CD4-positive, alpha-beta T cell treated with Interleukin-2 at 100 ng/mL for 4 hours (primary cell): ENCODE data around the gene APRT.

Experiments
- DNase-seq: peaks from one replicate; pipeline ENCODE4 v3.0.0-alpha.2; 2020; ENCODE audit warnings: low spot score

APRT gene

GRCh38 chr16:88807626-88808453 is 3.9 kb downstream of the APRT start:
- DNase-seq = no peak

DNA sequence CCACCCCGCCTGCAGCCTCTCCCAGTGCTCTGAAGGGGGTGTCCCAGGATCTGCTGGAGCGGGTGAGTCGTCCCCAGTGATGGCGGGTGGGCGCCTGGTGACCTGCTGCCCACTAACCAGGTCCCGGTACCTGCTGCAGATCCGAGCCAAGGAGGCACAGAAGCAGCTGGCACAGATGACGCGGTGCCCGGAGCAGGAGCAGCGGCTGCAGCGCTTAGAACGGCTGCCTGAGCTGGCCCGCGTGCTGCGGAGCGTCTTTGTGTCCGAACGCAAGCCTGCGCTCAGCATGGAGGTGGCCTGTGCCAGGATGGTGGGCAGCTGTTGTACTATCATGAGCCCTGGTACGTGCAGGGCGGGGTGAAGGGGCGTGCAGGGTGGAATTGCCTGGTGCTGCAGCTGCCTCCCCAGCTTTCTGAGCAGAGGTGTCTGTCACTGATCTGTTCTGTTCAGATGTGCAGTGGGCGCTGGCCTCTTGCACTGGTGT is 4.5 kb downstream of the APRT start:
- DNase-seq = no peak

DNA sequence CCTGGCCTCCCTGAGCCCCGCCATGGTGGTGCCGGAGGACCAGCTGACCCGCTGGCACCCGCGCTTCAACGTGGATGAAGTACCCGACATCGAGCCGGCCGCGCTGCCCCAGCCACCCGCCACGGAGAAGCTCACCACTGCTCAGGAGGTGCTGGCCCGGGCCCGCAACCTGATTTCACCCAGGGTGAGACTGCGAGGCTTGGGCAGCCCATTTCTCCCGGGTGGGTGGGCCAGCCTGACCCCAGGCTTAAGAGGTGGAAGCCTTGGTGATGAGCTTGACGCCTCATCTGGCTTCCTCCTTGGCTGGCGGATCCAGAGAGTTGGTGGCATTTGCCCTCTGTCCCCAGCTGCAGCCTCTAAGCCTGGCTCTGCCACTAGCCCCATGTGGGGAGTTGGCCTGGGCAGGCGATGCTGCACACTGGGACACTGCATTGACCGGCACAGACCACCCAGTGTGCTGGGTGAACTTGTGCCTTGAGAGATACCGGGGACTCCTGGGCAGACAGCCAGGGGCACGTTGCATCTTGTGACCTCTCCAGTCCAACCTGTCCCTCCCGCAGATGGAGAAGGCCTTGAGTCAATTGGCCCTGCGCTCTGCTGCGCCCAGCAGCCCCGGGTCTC is 5.1 kb downstream of the APRT start:
- DNase-seq = no peak

- no peak for DNase-seq
These were observed 5.8 kb downstream of the APRT start for GRCh38 chr16:88805887-88806393.

DNA sequence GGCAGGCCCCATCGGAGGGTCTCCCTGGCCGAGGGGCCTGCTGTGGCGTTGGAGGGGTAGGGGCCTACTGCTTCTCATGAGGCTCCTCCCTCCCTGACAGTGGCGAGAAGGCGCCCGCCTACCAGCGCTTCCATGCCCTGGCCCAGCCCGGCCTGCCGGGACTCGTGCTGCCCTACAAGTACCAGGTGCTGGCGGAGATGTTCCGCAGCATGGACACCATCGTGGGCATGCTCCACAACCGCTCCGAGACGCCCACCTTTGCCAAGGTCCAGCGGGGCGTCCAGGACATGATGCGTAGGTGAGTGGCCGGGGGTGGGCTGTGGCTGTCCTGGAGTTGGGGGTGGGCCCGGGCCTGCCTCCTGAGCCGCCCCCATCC is 6.4 kb downstream of the APRT start:
- DNase-seq = no peak

DNA sequence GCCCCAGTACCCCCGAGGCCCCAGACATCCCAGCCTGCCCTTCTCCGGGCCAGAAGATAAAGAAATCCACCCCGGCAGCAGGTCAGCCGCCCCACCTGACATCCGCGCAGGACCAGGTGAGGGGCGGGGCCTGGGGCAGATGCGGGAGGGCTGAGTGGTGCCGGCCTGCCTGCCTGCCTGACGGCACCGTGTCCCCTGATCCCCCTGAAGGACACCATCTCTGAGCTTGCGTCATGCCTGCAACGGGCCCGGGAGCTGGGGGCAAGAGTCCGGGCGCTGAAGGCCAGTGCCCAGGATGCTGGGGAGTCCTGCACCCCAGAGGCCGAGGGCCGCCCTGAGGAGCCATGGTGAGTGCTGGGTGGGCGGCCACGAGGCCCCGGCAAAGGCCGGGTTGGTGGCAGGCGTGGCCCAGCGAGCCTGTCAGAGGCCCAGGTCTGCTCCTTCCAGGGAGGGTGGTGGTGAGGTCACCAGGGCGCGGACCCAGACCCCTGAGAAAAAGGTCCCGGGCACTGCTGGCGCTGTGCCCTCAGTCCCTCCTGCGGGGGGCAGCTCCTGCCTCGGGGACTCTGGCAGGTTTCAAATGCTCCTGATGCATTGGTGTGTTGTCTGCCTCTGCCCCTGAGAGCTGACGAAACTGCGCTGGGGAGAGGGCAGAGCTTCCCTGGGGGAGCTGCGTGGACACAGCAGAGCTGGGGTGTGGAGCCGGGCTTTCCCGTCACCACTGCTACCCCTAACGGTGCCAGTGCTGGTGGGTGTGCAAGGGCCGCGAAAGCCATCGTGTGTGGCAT is 7.0 kb downstream of the APRT start:
- no peak for DNase-seq

GRCh38 chr16:88804173-88804551 is 7.6 kb downstream of the APRT start:
- no peak for DNase-seq

DNA sequence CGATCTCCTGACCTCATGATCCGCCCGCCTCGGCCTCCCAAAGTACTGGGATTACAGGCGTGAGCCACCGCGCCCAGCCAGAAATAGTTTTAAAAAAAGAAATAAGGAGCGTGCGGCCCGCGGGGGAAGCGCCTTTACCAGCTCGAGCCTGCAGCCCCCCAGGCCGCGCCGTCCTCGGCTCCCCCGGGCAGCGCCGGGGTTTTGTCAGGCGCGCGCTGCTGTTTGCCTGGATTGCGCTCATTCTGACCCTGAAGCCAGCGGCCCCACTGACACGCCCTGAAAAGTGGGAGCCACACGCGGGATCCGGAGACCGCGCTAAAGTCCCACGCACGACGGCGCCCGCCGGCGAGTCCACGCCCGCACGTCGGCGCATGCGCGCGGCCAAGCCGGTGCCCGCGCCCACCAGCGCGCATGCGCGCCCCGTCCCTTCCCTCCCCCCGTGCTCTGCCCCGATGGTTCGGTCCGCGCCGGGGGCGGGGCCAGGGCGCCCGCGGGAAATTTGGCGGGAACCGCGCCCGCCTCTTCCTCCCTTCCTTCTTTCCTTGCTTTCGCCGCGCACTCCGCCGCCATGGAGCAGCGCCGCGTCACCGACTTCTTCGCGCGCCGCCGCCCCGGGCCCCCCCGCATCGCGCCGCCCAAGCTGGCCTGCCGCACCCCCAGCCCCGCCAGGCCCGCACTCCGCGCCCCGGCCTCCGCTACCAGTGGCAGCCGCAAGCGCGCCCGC is 8.3 kb downstream of the APRT start, which contains the start of gene CDT1:
Gene CDT1 (plus strand): TSS at position 526 of the 724 bp plus-strand sequence. CDS start 43 bp downstream, at position 569.
- peak; percentile 81 for DNase-seq

DNA sequence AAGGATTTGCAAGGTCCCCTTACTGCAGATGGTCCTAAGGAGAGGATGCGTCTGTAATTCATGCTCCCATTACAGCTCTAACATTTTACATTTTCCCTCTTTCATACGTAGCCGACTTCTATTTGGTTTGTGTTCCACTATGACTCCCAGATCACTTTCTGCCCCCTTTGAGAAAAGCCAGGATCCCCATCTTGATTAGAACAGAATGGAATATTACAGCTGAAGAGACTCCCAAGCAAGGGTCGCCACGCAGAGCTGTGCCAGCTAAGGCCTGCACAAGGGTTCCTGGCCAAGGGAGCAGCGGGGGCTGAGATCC is 11.5 kb downstream of the APRT start:
- no peak for DNase-seq

GRCh38 chr16:88799569-88800276 is 12.0 kb downstream of the APRT start:
- no peak for DNase-seq

- DNase-seq = no peak
These were observed 12.8 kb downstream of the APRT start for GRCh38 chr16:88798772-88799455.

- DNase-seq = no peak
These were observed 13.7 kb downstream of the APRT start for GRCh38 chr16:88798073-88798472.

GRCh38 chr16:88796278-88796677 is 15.4 kb downstream of the APRT start:
- DNase-seq = no peak

DNA sequence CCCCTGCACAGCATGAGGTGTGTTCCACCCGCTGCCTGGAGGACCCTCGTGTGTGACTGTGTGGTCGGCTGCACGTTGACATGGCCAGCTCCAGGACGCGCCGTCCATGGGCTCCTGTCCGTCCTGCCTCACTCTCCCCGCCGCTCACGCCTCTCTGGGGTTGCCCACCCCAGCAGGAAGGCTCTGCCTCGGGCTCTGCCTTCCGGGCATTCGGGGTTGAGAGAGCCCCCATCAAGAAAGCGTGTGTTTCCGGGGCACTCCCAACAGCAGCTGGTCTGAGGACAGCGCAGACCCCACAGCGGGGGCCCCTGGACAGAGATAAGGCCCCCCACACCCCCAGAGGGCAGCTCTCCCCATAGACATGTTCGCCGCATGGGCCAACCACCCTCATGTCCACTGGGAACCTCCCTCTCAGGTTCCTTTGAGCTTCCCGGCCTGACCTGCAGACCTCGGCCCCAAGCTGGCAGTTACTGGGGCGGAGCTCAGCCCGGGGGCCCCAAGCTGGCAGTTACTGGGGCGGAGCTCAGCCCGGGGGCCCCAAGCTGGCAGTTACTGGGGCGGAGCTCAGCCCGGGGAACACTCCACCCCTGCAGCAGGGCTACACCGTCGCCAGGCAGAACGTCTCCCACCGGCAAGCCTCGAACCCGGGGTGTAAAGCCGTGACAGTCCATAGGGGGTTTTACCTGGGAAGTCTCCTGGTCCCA is 18.3 kb downstream of the APRT start:
- no peak for DNase-seq

- no peak for DNase-seq
These were observed 19.0 kb downstream of the APRT start for GRCh38 chr16:88792668-88793250.

- DNase-seq = no peak
These were observed 19.6 kb downstream of the APRT start for GRCh38 chr16:88792078-88792550.

GRCh38 chr16:88790312-88791211 is 21.2 kb downstream of the APRT start:
- peak; percentile 51 for DNase-seq

DNA sequence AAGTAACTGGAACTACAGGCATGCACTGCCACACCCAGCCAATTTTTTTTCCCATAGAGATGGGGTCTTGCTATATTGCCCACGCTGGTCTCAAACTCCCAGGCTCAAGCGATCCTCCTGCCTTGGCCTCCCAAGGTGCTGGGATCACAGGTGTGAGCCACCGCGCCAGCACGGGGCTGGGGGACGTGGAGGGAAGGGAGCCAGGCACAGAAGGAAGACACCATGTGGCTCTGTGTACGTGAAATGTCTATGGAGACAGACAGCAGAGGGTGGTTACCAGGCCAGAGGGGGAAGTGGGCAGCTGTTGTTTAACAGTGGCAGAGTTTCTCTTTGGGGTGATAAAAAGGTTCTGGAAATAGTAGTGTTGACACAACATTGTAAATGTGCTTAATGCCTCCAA is 22.1 kb downstream of the APRT start:
- no peak for DNase-seq
